ENCODE data around the gene KCNK2.

- no peak for TF ChIP-seq CTCF (IDR thresholded peaks at IDR 0.05)
- TF ChIP-seq EZH2 (IDR thresholded peaks at IDR 0.05) = no peak
Measured at GRCh38 chr1:215115760-215116159, 33.2 kb downstream of the KCNK2 start.

Data from neural progenitor cell (in vitro differentiated cells).